Natural killer cell treated with Interleukin-12 subunit alpha and Interleukin-12 subunit beta and Interleukin-15 and Interleukin-18, amount 100 ng/mL, for 72 hours (primary cell): ENCODE results near the gene ZNF232. TPM values are rescaled to one million over a fixed set of nuclear protein-coding genes. Genes with fewer than 3 reads are reported as not detected.

Source experiments
- total RNA-seq, 2 donors: library from RNA; stranded (reverse); gene quantifications; one replicate each; pipeline ENCODE4 v1.2.3, GENCODE V29; 2022

ZNF232 gene
- total RNA-seq, 2 donors from 2014 or later, result 14.0 to 15.1 TPM

Other genes with a start within 250 kb of the ZNF232 start
- 1 to 10 TPM; 1.3 to 2.3 TPM for gene C17orf107, start 212.3 kb downstream of the ZNF232 start, total RNA-seq
- gene CHRNE, start 208.8 kb downstream of the ZNF232 start, total RNA-seq, result 1 to 10 TPM; 3.9 to 7.6 TPM
- under 1 TPM in 1 of 2 donors, not detected in 1; 0.12 TPM for gene GP1BA, start 179.6 kb downstream of the ZNF232 start, total RNA-seq
- gene SLC25A11, start 171.8 kb downstream of the ZNF232 start, total RNA-seq, result 10 to 100 TPM; 85.9 to 91.6 TPM
- gene RNF167, start 171.6 kb downstream of the ZNF232 start, total RNA-seq, result 100 to 1,000 TPM; 144 to 150 TPM
- 1,000 to 10,000 TPM; 1,741 to 1,743 TPM for gene PFN1, start 163.3 kb downstream of the ZNF232 start, total RNA-seq
- 10 to 100 TPM in 1 of 2 donors, 1 to 10 TPM in 1; 8.7 to 26.1 TPM for gene ENO3, start 160.8 kb downstream of the ZNF232 start, total RNA-seq
- gene SPAG7, start 144.1 kb downstream of the ZNF232 start, total RNA-seq, result 10 to 100 TPM; 51.4 to 71.9 TPM
- 10 to 100 TPM; 51.0 to 87.9 TPM for gene CAMTA2, start 124.2 kb downstream of the ZNF232 start, total RNA-seq
- under 1 TPM; 0.31 to 0.56 TPM for gene INCA1, start 114.4 kb downstream of the ZNF232 start, total RNA-seq
- 10 to 100 TPM; 39.4 to 80.3 TPM for gene KIF1C, start 113.9 kb downstream of the ZNF232 start, total RNA-seq
- not detected for gene SLC52A1, start 76.5 kb downstream of the ZNF232 start, total RNA-seq
- gene ZFP3, start 33.4 kb downstream of the ZNF232 start, total RNA-seq, result 1 to 10 TPM; 2.0 to 4.9 TPM
- under 1 TPM; 0.06 to 0.21 TPM for gene USP6, start 4.2 kb upstream of the ZNF232 start, total RNA-seq
- 10 to 100 TPM in 1 of 2 donors, 1 to 10 TPM in 1; 9.8 to 19.7 TPM for gene ZNF594, start 80.0 kb upstream of the ZNF232 start, total RNA-seq
- gene SCIMP, start 123.0 kb upstream of the ZNF232 start, total RNA-seq, result under 1 TPM in 1 of 2 donors, not detected in 1; 0.17 TPM
- 10 to 100 TPM; 42.8 to 77.0 TPM for gene RABEP1, start 170.4 kb upstream of the ZNF232 start, total RNA-seq